ENCODE results near the gene DSCAM. TPM values are rescaled to one million over a fixed set of nuclear protein-coding genes. Genes with fewer than 3 reads are reported as not detected.

The DSCAM gene
- total RNA-seq, 1 donor from 2014 or later, result not detected

DNA sequence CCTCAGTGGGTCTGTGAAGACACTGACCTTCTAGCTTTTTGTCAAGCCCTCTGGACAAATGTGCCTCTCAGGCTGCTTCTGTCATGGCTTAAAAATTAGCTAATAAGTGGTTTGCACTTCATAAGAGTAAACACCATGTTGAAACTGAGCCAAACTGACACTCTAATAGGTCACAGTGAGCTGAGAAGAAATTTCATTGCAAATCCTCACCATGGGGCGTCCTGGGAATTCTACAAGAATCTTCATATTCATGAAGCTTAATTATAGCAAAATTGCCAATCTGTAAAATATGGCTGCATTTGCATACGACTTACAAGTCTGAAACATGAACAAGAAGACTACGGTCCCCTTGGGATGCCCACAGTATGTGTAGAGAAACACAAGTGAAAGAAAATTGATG lies 188.6 kb downstream of the DSCAM start:
- H3K27ac Mint-ChIP-seq, result no peak overlapping the region
- H3K27me3 Mint-ChIP-seq (ENCODE audit: insufficient read depth, low read depth), result no peaks in the 10 kb centered on the region
- TF ChIP-seq, protein P1, sequence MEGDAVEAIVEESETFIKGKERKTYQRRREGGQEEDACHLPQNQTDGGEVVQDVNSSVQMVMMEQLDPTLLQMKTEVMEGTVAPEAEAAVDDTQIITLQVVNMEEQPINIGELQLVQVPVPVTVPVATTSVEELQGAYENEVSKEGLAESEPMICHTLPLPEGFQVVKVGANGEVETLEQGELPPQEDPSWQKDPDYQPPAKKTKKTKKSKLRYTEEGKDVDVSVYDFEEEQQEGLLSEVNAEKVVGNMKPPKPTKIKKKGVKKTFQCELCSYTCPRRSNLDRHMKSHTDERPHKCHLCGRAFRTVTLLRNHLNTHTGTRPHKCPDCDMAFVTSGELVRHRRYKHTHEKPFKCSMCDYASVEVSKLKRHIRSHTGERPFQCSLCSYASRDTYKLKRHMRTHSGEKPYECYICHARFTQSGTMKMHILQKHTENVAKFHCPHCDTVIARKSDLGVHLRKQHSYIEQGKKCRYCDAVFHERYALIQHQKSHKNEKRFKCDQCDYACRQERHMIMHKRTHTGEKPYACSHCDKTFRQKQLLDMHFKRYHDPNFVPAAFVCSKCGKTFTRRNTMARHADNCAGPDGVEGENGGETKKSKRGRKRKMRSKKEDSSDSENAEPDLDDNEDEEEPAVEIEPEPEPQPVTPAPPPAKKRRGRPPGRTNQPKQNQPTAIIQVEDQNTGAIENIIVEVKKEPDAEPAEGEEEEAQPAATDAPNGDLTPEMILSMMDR (IDR thresholded peaks at IDR 0.05), result no peak
- TF ChIP-seq EZH2 (IDR thresholded peaks at IDR 0.05), result no peak
- TF ChIP-seq EZH2phosphoT487 (IDR thresholded peaks at IDR 0.05), result no peak
- Histone ChIP-seq H4K20me1 (ENCODE audit: low read depth) (no peaks in the 10 kb centered on the region), H3K4me3 (no peak overlapping the region), H3K4me1 (peaks cover 8% of the 10 kb centered on the region), H3K4me2 (no peak overlapping the region), H3K79me2 (ENCODE audit: low read depth) (no peaks in the 10 kb centered on the region), H3K27ac (no peak overlapping the region), H3F3A (ENCODE audit: low read depth) (no peaks in the 10 kb centered on the region), H3K9ac (no peak overlapping the region), H2AFZ (replicated peaks) (no peak overlapping the region), H3K36me3 (no peaks in the 10 kb centered on the region), H3K27me3 (no peaks in the 10 kb centered on the region), H3K9me3 (ENCODE audit: low read depth) (no peaks in the 10 kb centered on the region)
- no peak overlapping the region for H3K4me3 Mint-ChIP-seq
- DNase-seq (ENCODE audit: low spot score), result no peak
- H3K9me3 Mint-ChIP-seq, result peaks cover 4% of the 10 kb centered on the region
- H3K4me1 Mint-ChIP-seq, result peaks cover 7% of the 10 kb centered on the region
- H3K36me3 Mint-ChIP-seq, result no peaks in the 10 kb centered on the region

DNA sequence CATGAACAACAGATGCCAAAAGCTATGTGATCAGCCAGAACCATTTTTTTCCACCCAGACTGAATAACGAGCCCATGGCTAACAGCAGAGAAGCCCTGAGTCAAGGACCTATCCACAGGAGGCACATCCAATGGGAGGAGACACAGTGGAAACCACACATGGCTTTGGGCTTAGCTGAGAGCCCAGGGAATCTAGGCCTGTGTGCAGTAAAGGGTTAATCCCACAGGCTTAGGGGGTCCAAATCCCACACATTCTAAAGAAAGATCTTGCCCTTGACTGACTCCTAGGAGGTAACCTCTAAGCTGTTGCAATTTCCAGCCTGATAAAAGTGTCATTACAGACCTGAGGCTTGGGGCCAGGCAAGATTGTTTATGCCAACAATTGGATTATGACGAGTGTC lies 194.5 kb downstream of the DSCAM start:
- Mint-ChIP-seq H3K4me3 (no peak overlapping the region), H3K36me3 (no peaks in the 10 kb centered on the region), H3K9me3 (peaks cover 18% of the 10 kb centered on the region), H3K4me1 (peaks cover 14% of the 10 kb centered on the region), H3K27me3 (ENCODE audit: insufficient read depth, low read depth) (peaks cover 5% of the 10 kb centered on the region), H3K27ac (no peak overlapping the region)
- no peaks in the 10 kb centered on the region for H3K79me2 ChIP-seq (ENCODE audit: low read depth)
- no peak overlapping the region for H3K4me2 ChIP-seq
- no peaks in the 10 kb centered on the region for H3F3A ChIP-seq (ENCODE audit: low read depth)
- TF ChIP-seq EZH2 (IDR thresholded peaks at IDR 0.05), result no peak
- no peak for TF ChIP-seq EZH2phosphoT487 (IDR thresholded peaks at IDR 0.05)
- TF ChIP-seq, protein P1 (IDR thresholded peaks at IDR 0.05), result no peak
- no peak for DNase-seq (ENCODE audit: low spot score)
- no peak overlapping the region for H3K9ac ChIP-seq
- no peak overlapping the region for H3K27ac ChIP-seq
- no peaks in the 10 kb centered on the region for H4K20me1 ChIP-seq (ENCODE audit: low read depth)
- H3K36me3 ChIP-seq, result no peaks in the 10 kb centered on the region
- H3K4me3 ChIP-seq, result no peak overlapping the region
- no peak overlapping the region for H2AFZ ChIP-seq (replicated peaks)
- H3K27me3 ChIP-seq, result no peaks in the 10 kb centered on the region
- no peaks in the 10 kb centered on the region for H3K4me1 ChIP-seq
- H3K9me3 ChIP-seq (ENCODE audit: low read depth), result no peaks in the 10 kb centered on the region

DNA sequence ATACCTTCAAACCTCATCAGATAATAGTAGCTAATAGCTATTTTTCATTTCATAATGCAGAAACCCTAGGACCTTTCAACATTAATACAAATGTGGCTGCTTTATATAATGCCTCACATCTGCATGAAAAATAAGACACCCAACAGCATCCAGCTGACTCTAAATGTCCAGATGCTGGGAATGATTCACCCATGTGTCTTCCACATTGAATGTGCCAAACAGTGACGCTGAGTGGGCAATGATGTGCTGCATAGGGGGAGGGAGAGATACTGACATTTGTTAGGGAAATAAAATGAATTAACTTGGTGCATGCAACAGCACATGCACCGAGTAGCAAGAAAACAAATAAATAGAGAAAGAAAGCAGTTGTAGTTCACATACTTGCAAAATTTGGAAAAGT lies 199.3 kb downstream of the DSCAM start:
- Mint-ChIP-seq H3K27me3 (ENCODE audit: insufficient read depth, low read depth) (peaks cover 5% of the 10 kb centered on the region), H3K9me3 (peaks cover 24% of the 10 kb centered on the region), H3K36me3 (no peaks in the 10 kb centered on the region), H3K4me1 (peaks cover 8% of the 10 kb centered on the region), H3K27ac (no peak overlapping the region), H3K4me3 (no peak overlapping the region)
- Histone ChIP-seq H4K20me1 (ENCODE audit: low read depth) (no peaks in the 10 kb centered on the region), H3K9ac (no peak overlapping the region), H3K9me3 (ENCODE audit: low read depth) (no peaks in the 10 kb centered on the region), H3K4me2 (no peak overlapping the region), H3K36me3 (no peaks in the 10 kb centered on the region), H3K4me1 (no peaks in the 10 kb centered on the region), H3K27me3 (no peaks in the 10 kb centered on the region), H3F3A (ENCODE audit: low read depth) (no peaks in the 10 kb centered on the region), H2AFZ (replicated peaks) (no peak overlapping the region), H3K79me2 (ENCODE audit: low read depth) (no peaks in the 10 kb centered on the region), H3K4me3 (no peak overlapping the region), H3K27ac (no peak overlapping the region)
- DNase-seq (ENCODE audit: low spot score), result no peak
- TF ChIP-seq EZH2 (IDR thresholded peaks at IDR 0.05), result no peak
- no peak for TF ChIP-seq EZH2phosphoT487 (IDR thresholded peaks at IDR 0.05)
- TF ChIP-seq, protein P1 (IDR thresholded peaks at IDR 0.05), result no peak
